ENCODE results near the gene PDS5B. TPM values are rescaled to one million over a fixed set of nuclear protein-coding genes. Genes with fewer than 3 reads are reported as not detected.

Gene PDS5B
- total and polyA plus RNA-seq, 10 of the 15 experiments (the other 5 are each of a cell fraction or from before 2014, with no cell fraction given) = 15.4 to 55.3 (median 30.7) TPM

- intact Hi-C loops (cut with micrococcal nuclease; ENCODE audit: unreplicated experiment) = no loop called here
- in situ Hi-C loops (cut with MboI) = no loop called here
- RAD21 ChIA-PET (ENCODE audit: unreplicated experiment) = interaction anchor here (2.0 to 3.2 kb wide), 2 partner anchors 10 to 48 kb away, joined by 8 to 29 read pairs; no protein-coding TSS in a partner anchor
- Histone ChIP-seq H3K27me3 (replicated peaks in 1 of 2; ENCODE audit: control insufficient read depth in 2 of 2, insufficient read depth in 2 of 2, low read length in 1 of 2) (no peaks in the 10 kb centered on the region), H3K4me2 (ENCODE audit: control insufficient read depth, insufficient read depth) (no peak overlapping the region), H3K79me2 (ENCODE audit: control insufficient read depth, insufficient read depth, low read length) (peaks cover 63% of the 10 kb centered on the region), H3K27ac (ENCODE audit: control insufficient read depth, insufficient read depth) (no peak overlapping the region), H3K9me3 (replicated peaks; ENCODE audit: control insufficient read depth, insufficient read depth, low read length) (no peaks in the 10 kb centered on the region), H3K4me1 (ENCODE audit: control insufficient read depth, insufficient read depth, low read length) (no peaks in the 10 kb centered on the region), H2AFZ (ENCODE audit: control insufficient read depth, low read depth, low read length) (no peak overlapping the region), H3K9ac (ENCODE audit: control insufficient read depth, insufficient read depth, low read length) (no peak overlapping the region), H3K4me3 (no peak overlapping the region), H3K36me3 (ENCODE audit: control insufficient read depth in 2 of 2, insufficient read depth in 2 of 2, low read length in 1 of 2) (no peaks in the 10 kb centered on the region; a peak in 1 of 4 replicates), H4K20me1 (ENCODE audit: control insufficient read depth, insufficient read depth) (no peaks in the 10 kb centered on the region)
- ATAC-seq = no peak
- SMC1A ChIA-PET (ENCODE audit: uncharacterized antibody, unreplicated experiment) = interaction anchor here (0.5 to 3.8 kb wide), 5 partner anchors 9 to 49 kb away, joined by 3 to 33 read pairs (median 5); no protein-coding TSS in a partner anchor
- 97% methylated on average over 1 of the region's 1 CpG for WGBS (ENCODE audit: insufficient coverage, insufficient replicate concordance, low lambda C conversion rate, missing lambda C conversion rate)
- no peak for DNase-seq (ENCODE audit: low read depth, low spot score)
- no peak for TF ChIP-seq ZNF207 (IDR thresholded peaks at IDR 0.05; ENCODE audit: borderline replicate concordance)
- TF ChIP-seq, protein P1, sequence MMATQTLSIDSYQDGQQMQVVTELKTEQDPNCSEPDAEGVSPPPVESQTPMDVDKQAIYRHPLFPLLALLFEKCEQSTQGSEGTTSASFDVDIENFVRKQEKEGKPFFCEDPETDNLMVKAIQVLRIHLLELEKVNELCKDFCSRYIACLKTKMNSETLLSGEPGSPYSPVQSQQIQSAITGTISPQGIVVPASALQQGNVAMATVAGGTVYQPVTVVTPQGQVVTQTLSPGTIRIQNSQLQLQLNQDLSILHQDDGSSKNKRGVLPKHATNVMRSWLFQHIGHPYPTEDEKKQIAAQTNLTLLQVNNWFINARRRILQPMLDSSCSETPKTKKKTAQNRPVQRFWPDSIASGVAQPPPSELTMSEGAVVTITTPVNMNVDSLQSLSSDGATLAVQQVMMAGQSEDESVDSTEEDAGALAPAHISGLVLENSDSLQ (IDR thresholded peaks at IDR 0.05) = peak; percentile 71
- no TSS peak for BruUV-seq (replicated peaks)
- no peak for FAIRE-seq
- POLR2A ChIA-PET = no interaction called here
- CTCF ChIA-PET = interaction anchor here (0.6 to 3.4 kb wide), 13 partner anchors 9 to 55 kb away, joined by 3 to 16 read pairs (median 9); partner anchors contain the start of gene PDS5B
Observed at GRCh38 chr13:32636711-32637110, 50.5 kb downstream of the PDS5B start.

- FAIRE-seq (no peak), ATAC-seq (no peak), DNase-seq (ENCODE audit: low read depth, low spot score) (no peak)
- H3K79me2 ChIP-seq (ENCODE audit: control insufficient read depth, insufficient read depth, low read length) = peaks cover 72% of the 10 kb centered on the region
- H3K9ac ChIP-seq (ENCODE audit: control insufficient read depth, insufficient read depth, low read length) = no peak overlapping the region
- H2AFZ ChIP-seq (ENCODE audit: control insufficient read depth, low read depth, low read length) = no peak overlapping the region
- peaks cover 6% of the 10 kb centered on the region for H3K4me1 ChIP-seq (ENCODE audit: control insufficient read depth, insufficient read depth, low read length)
- 47% methylated on average over 8 of the region's 9 CpGs for WGBS (ENCODE audit: insufficient coverage, insufficient replicate concordance, low lambda C conversion rate, missing lambda C conversion rate)
- H3K36me3 ChIP-seq (ENCODE audit: control insufficient read depth in 2 of 2, insufficient read depth in 2 of 2, low read length in 1 of 2) = no peaks in the 10 kb centered on the region; a peak in 1 of 4 replicates
- H3K27me3 ChIP-seq (replicated peaks in 1 of 2; ENCODE audit: control insufficient read depth in 2 of 2, insufficient read depth in 2 of 2, low read length in 1 of 2) = no peaks in the 10 kb centered on the region
- no peaks in the 10 kb centered on the region for H4K20me1 ChIP-seq (ENCODE audit: control insufficient read depth, insufficient read depth)
- no TSS peak for BruUV-seq (replicated peaks)
- no peak for TF ChIP-seq POLR2AphosphoS5 (IDR thresholded peaks at IDR 0.05; ENCODE audit: low read length)
- TF ChIP-seq SUZ12 (IDR thresholded peaks at IDR 0.05; ENCODE audit: unreplicated experiment) = no peak
- no peak for TF ChIP-seq ZNF207 (IDR thresholded peaks at IDR 0.05; ENCODE audit: borderline replicate concordance)
- TF ChIP-seq JUND (IDR thresholded peaks at IDR 0.05; ENCODE audit: low read depth, low read length) = no peak
- H3K27ac ChIP-seq (ENCODE audit: control insufficient read depth, insufficient read depth) = no peak overlapping the region
- no peaks in the 10 kb centered on the region for H3K9me3 ChIP-seq (replicated peaks; ENCODE audit: control insufficient read depth, insufficient read depth, low read length)
- intact Hi-C loops (cut with micrococcal nuclease; ENCODE audit: unreplicated experiment) (loop anchor here (1.0 kb wide), 1 partner anchor 52 kb away; the partner anchor contains the start of gene PDS5B), in situ Hi-C loops (cut with MboI) (no loop called here)
- no peak overlapping the region for H3K4me3 ChIP-seq
- no peak overlapping the region for H3K4me2 ChIP-seq (ENCODE audit: control insufficient read depth, insufficient read depth)
- ChIA-PET POLR2A (interaction anchor here (1.0 kb wide), 1 partner anchor 53 kb away, joined by 3 read pairs; the partner anchor contains the start of gene PDS5B), CTCF (interaction anchor here (1.6 to 3.4 kb wide), 4 partner anchors 12 to 57 kb away, joined by 8 to 16 read pairs (median 15); no protein-coding TSS in a partner anchor), SMC1A (ENCODE audit: uncharacterized antibody, unreplicated experiment) (interaction anchor here (1.6 to 3.8 kb wide), 3 partner anchors 49 to 58 kb away, joined by 6 to 33 read pairs (median 16); no protein-coding TSS in a partner anchor), RAD21 (ENCODE audit: unreplicated experiment) (interaction anchor here (3.2 kb wide), 1 partner anchor 50 kb away, joined by 29 read pairs; no protein-coding TSS in a partner anchor)
Observed at GRCh38 chr13:32638739-32639138, 52.5 kb downstream of the PDS5B start.

Data from GM12878 (cell line).